HG02885 (cell line): Measurements from ENCODE around the gene MYO19.
A peak's percentile ranks its signal among the peaks of the same experiment; 100 is the strongest.

Source experiments
- ATAC-seq: cut with Tn5 transposase; IDR thresholded peaks from one replicate; pipeline ENCODE4 v1.9.1; 2021; ENCODE audit warnings: mild to moderate bottlenecking; ENCODE audit not compliant: unreplicated experiment, poor library complexity

MYO19 gene, protein sequence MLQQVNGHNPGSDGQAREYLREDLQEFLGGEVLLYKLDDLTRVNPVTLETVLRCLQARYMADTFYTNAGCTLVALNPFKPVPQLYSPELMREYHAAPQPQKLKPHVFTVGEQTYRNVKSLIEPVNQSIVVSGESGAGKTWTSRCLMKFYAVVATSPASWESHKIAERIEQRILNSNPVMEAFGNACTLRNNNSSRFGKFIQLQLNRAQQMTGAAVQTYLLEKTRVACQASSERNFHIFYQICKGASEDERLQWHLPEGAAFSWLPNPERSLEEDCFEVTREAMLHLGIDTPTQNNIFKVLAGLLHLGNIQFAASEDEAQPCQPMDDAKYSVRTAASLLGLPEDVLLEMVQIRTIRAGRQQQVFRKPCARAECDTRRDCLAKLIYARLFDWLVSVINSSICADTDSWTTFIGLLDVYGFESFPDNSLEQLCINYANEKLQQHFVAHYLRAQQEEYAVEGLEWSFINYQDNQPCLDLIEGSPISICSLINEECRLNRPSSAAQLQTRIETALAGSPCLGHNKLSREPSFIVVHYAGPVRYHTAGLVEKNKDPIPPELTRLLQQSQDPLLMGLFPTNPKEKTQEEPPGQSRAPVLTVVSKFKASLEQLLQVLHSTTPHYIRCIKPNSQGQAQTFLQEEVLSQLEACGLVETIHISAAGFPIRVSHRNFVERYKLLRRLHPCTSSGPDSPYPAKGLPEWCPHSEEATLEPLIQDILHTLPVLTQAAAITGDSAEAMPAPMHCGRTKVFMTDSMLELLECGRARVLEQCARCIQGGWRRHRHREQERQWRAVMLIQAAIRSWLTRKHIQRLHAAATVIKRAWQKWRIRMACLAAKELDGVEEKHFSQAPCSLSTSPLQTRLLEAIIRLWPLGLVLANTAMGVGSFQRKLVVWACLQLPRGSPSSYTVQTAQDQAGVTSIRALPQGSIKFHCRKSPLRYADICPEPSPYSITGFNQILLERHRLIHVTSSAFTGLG

DNA sequence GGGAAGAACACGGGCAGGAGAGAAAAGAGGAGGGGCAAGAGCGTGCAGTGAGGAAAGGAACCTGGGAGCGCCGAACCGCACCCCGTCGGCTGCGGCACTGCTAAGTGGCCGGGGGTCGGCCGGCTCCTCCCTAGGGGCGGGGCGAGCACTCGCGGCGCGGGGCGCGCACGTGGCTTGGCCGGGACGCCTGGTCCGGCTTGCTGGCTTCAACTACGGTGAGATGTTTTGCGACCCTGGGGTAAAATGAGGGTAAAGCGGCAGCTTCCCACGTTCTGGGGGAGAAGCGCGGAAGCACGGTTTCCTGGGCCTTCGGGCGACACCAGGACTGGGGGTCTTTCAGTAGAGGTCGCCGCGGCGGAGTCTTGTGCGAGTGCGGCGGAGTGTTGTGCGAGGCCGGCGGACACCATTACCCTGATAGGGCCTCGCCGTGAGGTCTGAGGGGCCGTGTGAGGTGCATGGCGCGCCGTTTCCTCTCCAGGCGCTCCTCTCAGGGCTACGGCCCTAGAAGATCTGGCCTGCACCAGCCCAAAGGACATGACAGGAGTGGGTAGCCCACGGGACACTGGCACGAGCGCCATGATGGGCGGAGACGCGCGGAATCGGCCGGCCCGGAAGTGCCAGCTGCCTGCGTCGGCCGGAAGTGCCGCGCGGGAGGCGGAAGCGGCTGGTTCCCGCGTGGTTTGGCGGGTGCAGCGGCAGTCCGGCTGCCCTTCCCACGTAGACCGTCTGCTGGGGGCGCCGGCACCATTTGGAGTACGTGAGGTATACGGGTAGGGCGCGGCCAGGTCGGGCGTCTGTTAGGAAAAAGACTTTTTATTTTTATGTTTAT, at the start of gene MYO19, which contains the start of gene PIGW:
MYO19 (minus strand) TSS at position 29 of the 829 bp plus-strand sequence. CDS start 2,330 bp downstream, outside the sequence.
PIGW (plus strand) TSS at position 148 of the 829 bp plus-strand sequence. CDS start 2,115 bp downstream, outside the sequence.
- peak; percentile 84 for ATAC-seq

DNA sequence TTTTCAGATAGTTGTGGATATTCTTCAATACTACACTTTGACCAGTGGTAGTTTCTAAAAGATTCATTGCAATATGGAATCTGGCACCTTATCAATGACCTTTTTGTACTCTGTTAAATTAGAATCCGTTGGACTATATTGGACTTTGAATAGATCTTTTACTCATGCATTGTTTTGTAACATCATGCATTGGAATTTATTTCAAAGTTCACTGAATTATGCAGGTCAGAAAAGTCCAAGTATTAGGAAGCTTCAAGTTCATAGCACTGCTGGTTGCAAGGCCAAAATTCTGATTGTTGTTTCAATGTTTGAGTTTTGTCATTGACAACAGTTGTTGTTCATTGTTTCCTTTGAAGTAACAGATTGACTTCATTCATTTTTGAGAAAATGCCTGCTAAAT, 49.1 kb upstream of the MYO19 start:
- no peak for ATAC-seq

DNA sequence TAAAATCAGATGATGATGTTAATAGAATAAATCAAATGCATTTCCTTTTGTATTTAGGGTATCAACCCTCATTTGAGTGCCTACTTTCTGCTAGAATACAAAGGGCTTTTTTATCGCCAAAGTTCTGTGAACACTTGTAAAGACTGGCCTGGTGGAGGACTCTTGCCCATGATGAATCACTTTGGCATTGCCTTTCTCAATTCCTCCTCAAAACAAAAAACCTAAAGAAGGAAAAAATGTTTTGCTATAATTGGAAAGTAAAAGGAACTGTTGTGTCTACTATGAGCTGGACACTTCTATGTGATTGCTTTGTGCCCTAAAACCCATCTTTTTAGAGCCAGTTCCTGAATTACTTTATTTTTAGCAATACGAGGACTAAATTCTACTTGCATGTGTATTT, 44.0 kb upstream of the MYO19 start:
- ATAC-seq: no peak

DNA sequence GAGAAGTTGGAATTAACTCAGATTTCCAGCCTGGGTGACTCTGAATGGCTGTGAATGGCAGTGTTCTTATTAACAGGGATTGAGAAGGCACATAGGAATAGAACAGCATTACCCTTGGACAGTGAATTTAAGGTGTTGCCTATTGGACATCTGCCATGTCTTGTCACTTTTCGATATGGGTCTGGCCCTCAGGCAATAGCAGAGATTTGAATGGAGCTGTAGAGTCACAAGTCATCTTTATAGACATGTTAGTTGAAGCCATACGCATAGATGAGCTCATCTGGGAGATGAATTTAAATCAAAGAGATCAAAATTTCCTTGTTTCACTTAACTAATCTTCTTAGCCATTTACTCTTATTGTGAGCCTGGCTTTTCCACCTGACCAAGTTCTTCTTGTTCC, 42.1 kb upstream of the MYO19 start:
- no peak for ATAC-seq

DNA sequence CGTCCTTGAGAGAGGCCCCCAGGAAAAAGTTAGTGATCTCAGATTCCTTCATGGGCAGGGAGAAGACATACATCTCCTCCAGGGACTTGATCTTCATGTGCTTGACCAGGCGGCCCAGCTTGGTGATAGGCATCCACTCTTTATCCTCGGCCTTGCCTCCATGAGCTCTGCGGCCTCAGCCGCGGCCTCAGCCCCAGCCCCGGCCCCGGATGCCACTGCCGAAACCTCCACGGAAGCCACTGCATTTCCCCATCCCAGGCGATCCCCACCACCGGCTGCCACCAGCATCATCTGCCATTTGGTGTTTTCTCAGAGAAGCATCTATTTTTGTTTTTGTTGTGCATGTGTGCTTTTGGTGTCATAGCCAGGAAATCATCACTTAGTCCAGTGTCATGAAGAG, 40.4 kb upstream of the MYO19 start:
- ATAC-seq: no peak

DNA sequence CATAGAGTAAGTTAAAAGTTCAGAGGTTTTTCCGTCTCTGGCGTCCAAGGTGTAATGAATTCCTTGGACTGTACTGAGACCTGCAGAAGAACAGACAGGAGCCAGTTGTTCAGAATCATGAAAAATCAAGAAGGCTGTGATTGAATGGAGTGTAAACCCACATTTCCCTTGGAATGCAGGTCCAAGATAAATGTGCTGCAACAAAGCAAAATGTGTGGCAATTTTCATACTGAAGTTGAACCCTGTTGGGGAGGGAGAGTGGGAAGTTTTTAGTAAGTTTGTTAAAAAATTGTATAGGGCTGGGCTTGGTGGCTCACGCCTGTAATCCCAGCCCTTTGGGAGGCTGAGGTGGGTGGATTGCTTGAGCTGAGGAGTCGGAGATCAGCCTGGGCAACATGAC, 31.4 kb upstream of the MYO19 start:
- ATAC-seq: no peak

DNA sequence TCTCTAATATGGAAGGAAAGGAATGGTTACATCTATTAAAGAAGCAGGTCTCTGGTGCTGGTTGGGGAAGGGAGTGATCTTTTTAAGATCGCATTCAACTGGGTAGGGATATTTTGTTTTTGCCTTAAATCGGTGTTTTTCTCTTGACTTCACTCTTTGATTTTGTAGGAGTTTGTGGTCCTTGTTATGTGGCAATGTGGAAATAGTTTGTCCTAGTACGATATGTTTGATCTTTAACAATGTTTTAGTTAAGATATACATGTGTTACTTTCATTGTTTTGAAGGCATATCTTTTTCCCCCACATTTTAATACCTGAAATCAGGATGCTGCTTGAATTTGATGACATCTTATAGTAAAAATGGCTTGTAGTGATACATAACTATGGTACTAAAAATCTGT, 18.8 kb upstream of the MYO19 start:
- no peak for ATAC-seq

DNA sequence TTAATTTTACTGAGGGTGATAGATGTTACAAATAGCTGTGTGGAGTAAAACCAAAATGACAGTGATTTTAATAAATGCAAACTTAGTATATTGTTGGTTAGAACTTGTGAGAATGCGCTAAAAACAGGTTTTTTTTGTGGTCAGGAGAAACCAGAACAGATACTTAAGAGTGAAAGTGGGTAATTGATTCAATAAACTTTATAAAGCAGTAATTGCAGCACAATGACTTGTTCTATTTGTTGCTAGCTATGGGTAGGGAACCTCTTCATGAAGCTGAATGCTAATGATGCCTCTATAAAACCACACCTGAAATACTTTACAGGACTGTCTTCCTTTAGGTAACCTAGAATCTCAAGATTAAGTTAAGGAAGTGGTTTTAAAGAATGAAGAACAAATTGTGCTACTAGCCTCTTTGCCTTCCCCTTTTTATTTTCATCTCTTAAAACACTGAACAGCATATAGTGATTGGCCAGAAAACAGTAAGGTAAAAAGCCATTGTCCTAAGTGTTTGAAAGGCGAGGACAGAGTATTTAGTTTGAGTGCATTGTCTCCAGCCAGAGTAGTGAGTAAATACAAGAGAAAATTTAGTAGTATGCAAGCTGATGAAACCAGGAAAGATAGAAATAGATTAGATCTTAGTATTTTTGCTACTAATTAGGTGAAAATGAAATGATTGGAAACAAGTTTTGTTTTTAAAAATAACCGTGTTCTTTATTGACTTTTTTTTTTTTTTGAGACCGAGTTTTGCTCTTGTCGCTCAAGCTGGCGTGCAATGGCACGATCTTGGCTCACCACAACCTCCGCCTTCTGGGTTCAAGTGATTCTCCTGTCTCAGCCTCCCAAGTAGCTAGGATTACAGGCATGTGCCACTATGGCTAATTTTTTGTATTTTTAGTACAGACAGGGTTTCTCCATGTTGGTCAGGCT, 16.1 kb upstream of the MYO19 start:
- ATAC-seq: no peak

DNA sequence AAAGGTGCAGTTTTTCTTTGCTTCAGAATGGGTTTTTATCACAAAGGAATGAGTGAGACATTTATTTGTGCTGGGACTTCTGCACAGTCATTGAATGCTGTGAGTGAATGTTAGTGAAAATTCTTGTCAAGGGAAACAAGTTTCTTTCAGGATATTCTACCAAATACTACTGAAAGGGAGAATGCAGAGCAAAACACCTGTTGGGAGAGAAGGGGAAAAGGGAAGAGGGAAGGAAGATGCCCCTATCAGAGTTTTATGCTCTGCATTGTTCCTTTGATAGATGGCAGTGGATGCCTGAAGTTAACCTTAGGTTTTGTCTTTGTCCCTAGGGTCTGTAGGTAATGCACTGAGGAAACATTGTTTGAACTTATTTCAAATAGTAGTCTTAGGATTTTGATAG, 13.1 kb upstream of the MYO19 start:
- no peak for ATAC-seq

DNA sequence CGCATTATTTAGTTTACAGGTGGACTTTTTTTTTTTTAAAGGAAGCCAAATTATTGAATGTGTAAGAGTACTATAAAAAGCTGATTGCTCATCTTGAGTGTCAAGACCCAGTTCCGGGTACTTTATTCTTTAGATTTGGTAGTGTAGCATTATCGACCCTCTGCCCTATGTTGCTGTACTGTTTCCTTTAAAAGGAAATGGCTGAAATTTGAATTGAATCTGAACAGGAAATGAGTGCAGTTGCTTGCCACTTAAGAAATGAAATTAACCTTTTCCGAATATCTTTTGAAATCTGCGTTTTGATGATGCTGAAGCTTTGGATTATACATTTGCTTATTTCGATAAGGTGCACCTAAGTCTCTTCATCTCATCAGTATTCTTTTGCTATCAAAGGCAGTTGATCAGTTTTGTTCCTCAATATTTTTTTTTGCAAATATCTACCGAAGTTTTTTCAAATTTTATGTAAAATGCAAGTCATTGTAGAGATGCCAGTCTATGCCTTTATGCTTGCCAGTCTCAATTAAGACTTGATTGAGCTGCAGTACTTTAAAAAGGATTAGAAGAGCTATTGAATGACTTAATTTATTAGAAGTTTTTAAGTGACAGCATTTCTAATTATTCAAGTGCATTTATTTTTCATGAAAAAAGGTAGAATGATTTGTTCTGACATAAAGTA, 11.9 kb upstream of the MYO19 start:
- ATAC-seq: no peak

DNA sequence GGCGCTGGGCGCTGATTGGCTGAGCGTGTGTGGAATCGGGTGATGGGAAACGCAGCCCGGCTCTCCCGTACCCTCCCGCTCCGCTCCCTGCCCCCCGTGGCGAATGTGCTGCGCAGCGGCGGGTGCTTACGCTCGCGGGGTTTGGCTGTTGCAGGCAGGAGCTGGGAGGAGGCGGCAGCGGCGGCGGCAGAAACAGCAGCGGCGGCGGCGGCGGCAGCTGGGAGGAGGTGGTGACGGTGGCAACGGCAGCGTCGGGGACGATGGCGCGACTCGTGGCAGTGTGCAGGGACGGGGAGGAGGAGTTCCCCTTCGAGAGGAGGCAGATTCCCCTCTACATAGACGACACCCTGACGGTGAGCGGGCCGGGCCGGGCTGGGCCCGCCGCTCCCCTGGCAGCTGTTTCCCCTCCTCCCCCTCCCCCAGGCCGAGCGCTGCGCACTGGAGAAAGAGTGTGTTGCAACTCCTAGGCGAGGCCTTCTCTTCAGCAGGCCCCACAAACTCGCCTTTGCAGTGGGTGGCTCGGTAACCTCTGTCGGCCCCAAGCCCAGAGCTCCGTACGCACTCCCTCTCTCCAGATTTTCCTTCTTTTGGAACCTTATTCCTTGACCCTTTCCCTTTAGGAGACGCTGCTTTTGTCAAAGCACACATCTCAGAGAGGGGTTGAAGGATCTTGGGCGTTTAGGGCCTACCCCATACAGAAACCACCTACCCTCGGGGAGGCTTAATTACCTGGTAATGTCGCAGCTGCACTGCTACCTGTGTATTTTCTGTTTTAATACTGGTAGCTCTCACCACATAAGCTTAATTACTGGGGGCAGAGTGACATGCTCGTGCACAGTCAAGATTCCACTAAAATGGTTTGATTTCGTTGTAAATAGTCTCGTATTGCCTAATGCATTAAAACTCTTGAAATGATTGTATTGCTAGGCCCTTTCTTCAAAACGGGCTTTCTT, 11.1 kb upstream of the MYO19 start:
- ATAC-seq: peak; percentile 74

DNA sequence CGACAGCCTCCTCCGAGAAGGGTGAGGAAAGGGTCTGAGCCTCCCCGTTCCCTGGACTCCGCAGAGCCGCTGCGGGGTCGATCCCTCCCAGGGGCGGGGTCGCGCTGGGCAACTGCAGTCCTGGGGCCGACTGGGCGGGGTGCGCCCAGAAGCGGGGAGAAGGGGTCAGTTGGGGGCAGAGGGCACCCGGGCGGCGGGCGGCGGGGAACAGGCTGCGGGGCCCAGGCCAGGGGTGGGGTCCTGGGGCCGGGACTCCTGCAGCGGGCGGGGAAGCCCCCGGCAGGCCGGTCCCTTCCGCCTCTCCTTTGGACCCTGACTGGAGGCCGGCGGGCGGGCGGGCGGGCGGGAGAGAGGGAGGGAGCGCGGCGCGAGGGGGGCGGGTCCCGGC, 10.4 kb upstream of the MYO19 start:
- peak; percentile 45 for ATAC-seq

DNA sequence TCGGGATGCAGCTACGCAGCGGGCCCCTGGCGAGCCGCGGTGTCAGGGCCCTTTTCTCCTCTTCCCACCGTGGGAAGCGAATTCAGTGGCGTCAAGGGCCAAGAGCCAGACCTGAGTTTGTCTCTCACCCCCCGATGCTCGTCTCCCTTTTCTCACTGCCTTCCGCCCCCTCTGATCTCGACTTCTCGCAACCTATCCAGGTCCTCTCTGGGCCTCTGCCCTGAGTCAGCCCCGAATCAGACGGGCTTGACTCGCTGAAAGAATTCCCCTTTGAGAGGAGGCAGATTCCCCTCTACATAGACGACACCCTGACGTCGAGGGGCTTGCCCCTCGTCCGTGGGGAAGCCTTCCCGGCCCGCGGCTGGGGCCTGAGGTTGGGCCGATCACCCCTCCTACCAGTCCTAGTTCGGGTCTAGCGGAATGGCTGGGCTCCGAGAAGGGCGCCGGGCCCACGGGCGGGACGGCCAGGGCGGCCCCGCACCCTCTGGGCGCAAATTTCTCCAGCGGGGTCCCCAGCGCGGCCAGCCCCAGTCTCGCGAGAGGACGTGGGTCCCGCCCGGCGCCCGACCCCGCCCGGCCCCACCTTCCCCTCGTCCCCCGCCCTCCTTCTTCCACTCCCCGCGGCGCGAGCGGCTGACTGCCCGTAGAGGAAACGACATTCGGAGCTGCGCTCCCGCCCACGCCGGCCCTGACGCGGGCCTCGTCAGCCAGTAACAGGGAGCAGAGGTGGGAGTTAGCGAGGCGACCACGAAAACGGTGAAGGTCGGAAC, 9.8 kb upstream of the MYO19 start, which contains the start of gene GGNBP2:
GGNBP2 (plus strand) TSS at position 613 of the 770 bp plus-strand sequence. CDS start 806 bp downstream, outside the sequence.
- ATAC-seq: peak; percentile 62

DNA sequence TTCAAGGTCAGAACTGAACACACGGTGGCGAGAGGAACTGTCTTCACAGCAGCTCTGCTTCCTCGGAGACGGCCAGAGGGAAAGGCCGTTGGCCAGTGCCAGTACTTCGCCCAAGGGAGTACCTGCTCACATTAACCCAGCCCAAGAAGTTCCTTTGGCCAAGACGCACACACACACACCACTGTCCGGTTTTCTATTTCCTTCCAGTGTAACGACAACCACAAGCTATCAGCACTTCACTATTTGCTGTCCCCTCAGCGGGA, 9.3 kb upstream of the MYO19 start:
- ATAC-seq: peak; percentile 7

DNA sequence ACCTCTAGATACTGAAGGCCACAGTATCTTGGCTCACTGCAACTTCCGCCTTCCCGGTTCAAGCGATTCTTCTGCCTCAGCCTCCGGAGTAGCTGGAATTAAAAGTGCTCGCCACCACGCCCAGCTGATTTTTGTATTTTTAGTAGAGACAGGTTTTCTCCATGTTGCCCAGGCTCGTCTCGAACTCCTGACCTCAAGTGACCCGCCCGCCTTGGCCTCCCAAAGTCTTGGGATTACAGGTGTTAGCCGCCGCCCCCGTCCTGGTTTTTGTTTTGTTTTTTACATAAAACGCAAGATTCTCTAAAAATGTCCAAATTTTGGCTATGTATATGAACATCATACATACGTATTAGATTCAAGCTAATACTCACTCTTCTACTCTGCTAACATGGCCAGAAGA, 8.1 kb upstream of the MYO19 start:
- no peak for ATAC-seq

DNA sequence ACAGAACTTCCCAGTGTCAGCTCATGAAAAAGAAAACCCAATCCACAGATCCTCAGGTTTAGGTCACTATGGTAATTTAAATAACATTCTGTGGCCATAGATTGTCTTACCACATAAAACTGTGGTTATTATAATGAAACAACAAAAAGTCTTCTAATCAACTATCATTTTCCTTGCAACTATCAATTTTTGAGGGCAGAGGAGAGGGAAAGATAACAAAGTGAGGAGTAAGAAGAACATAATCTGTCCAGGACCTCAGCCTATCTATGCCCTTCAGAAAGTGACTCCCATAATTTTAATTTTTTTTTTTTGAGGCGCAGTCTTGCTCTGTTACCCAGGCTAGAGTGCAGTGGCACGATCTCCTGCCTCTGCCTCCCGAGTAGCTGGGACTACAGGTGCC, 6.0 kb upstream of the MYO19 start:
- no peak for ATAC-seq

DNA sequence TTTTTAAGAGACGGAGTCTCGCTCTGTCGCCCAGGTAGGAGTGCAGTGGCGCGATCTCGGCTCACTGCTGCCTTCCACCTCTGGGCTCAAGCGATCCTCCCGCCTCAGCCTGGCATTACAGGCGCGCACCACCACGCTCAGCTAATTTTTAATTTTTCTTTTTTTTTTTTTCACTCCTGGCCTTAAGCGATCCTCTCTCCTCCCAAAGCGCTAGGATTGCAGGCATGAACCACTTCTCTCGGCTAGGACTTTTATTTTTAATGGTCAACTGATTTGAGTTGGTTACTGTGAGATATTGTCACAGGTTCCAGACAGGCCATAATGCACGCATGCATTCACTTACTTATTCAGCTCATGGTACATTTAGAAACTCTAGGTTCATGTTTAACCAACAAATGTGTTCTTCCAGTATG, 1.0 kb upstream of the MYO19 start:
- ATAC-seq: no peak
